Right lobe of liver (tissue), 4 donors: Measurements from ENCODE around the gene C20orf144.

Source experiments
- POLR2A ChIP-seq: fragments of 450-650 bp; IDR thresholded peaks from one replicate; pipeline ENCODE4 v1.6.1; 2017; ENCODE audit warnings: antibody characterized with exemption, mild to moderate bottlenecking
- TF ChIP-seq, protein P1 (sequence below), 4 donors: fragments of 200-600 bp in 3 of 4; fragments of 450-650 bp in 1 of 4; IDR thresholded peaks; one replicate each; pipeline versions ENCODE4 v1.5.1 to v1.8.0; 2016 to 2022; ENCODE audit warnings: antibody characterized with exemption in 4 of 4, mild to moderate bottlenecking in 2 of 4
- donor health status: DM: no; HTN: no; CAD: no.
- donor health status: DM: no; HTN: no; CAD: no.
- donor health status: DM: no; HTN: yes; CAD: no.

DNA sequence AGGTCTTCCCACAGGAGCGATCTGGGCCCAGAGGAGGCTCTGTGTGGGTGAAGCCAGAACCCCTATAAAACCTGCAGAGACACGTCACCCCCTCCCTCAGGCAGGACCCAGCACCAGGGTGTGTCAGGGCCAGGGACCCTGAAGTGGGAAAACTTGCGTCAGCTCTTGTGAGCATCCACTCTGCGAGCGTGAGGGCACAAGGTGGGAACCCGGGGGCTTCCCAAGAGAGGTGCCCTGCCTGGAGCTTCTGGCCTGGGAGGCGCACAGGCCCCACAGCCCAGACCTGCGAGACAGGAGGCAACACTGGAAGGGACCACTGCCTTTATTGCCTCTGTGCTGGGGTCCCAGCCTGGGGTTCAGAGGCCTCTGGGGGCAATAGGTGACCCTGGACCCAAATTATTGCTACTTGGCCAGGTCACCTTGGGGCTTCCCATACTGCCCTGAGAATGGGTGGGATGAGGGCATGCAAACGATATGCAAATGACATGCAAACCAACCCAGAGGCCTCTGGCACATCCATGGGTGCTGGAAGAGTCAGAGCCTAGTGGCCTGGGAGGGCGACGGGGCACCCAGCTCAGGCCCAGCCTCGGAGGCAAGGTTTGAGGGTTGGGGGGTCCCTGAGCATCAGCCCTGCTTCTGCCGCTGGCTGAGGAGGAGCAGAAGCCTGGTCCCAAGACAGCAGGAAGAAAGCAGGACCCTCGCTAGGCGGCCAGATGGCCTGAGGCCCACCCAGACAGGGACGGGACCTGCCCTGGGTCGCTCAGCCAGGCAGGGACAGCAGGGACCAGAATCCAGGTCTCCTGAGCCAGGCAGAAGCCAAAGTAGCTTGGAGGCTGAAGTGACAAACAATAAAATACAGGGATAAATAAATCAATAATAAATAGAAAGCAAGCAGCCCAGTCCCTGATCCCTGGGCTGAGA, 5.1 kb upstream of the C20orf144 start:
- TF ChIP-seq, protein P1, sequence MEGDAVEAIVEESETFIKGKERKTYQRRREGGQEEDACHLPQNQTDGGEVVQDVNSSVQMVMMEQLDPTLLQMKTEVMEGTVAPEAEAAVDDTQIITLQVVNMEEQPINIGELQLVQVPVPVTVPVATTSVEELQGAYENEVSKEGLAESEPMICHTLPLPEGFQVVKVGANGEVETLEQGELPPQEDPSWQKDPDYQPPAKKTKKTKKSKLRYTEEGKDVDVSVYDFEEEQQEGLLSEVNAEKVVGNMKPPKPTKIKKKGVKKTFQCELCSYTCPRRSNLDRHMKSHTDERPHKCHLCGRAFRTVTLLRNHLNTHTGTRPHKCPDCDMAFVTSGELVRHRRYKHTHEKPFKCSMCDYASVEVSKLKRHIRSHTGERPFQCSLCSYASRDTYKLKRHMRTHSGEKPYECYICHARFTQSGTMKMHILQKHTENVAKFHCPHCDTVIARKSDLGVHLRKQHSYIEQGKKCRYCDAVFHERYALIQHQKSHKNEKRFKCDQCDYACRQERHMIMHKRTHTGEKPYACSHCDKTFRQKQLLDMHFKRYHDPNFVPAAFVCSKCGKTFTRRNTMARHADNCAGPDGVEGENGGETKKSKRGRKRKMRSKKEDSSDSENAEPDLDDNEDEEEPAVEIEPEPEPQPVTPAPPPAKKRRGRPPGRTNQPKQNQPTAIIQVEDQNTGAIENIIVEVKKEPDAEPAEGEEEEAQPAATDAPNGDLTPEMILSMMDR (IDR thresholded peaks at IDR 0.05): no peak
- no peak for TF ChIP-seq POLR2A
